AG09309 (cell line): ENCODE data around the gene BEGAIN.

Experiments used
- DNase-seq: peaks from one replicate; pipeline ENCODE4 v3.0.0-alpha.2; 2010; ENCODE audit warnings: low read depth
- H3K4me3 ChIP-seq: 2 replicates; pipeline ENCODE4 v1.5.1; 2011; ENCODE audit warnings: mild to moderate bottlenecking, low read depth, low read length, moderate library complexity; ENCODE audit not compliant: control insufficient read depth
- CTCF ChIP-seq: IDR thresholded peaks from 2 replicates; pipeline ENCODE4 v1.5.1; 2011; ENCODE audit warnings: mild to moderate bottlenecking, low read depth, low read length, inconsistent platforms; ENCODE audit not compliant: insufficient read depth, control insufficient read depth; ENCODE audit errors: missing control alignments

BEGAIN gene

GRCh38 chr14:100587763-100588411 lies 670 bp upstream of the BEGAIN start:
- DNase-seq: no peak
- no peak overlapping the region for H3K4me3 ChIP-seq
- no peak for TF ChIP-seq CTCF

GRCh38 chr14:100586403-100587085 lies 673 bp downstream of the BEGAIN start:
- no peak for DNase-seq
- TF ChIP-seq CTCF: no peak
- peak overlapping the region; percentile 43 for H3K4me3 ChIP-seq

- peak overlapping the region; percentile 43 for H3K4me3 ChIP-seq
- no peak for DNase-seq
- TF ChIP-seq CTCF: no peak
Measured at GRCh38 chr14:100586153-100586402, 1.1 kb downstream of the BEGAIN start.

- no peak for DNase-seq
- no peak overlapping the region for H3K4me3 ChIP-seq
- TF ChIP-seq CTCF: no peak
Measured at GRCh38 chr14:100585448-100586152, 1.6 kb downstream of the BEGAIN start.

- no peak overlapping the region for H3K4me3 ChIP-seq
- TF ChIP-seq CTCF: no peak
- DNase-seq: no peak
Measured at GRCh38 chr14:100584056-100585031, 2.9 kb downstream of the BEGAIN start.

- H3K4me3 ChIP-seq: no peak overlapping the region
- no peak for DNase-seq
- TF ChIP-seq CTCF: no peak
Measured at GRCh38 chr14:100583245-100583644, 4.0 kb downstream of the BEGAIN start.
